GM21381 (cell line): ENCODE measurements around the gene TESMIN.

Source experiments
- ATAC-seq: cut with Tn5 transposase; IDR thresholded peaks from one replicate; pipeline ENCODE4 v1.9.1; 2021; ENCODE audit warnings: mild to moderate bottlenecking, moderate library complexity; ENCODE audit not compliant: unreplicated experiment

Gene TESMIN

DNA sequence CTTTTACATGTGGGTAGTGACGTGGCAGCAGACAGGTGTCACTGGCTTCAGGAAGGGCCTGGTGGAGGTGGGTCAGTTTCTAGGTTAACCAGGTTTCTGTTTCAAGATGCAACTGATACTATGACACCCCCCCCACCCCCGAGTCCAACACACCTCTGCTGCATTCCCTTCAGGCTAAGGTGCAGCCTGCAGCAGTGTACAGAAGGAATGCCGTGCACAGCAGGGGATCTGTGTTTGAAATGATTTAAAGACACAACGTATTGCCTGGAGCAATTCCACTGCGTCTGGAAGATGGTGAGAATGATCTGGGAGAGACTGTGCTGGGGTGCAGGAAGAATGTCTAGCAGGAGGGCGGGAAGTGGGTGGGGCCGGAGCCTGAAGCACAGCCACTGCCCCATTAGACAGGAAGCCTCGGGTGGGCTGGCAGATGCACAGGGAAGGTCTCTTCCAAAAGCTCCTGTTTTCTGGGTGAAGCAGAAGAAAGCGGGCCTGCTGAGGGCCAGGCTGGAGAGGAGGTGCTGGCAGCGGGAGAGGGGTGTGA is 11.9 kb upstream of the TESMIN start:
- ATAC-seq = no peak

DNA sequence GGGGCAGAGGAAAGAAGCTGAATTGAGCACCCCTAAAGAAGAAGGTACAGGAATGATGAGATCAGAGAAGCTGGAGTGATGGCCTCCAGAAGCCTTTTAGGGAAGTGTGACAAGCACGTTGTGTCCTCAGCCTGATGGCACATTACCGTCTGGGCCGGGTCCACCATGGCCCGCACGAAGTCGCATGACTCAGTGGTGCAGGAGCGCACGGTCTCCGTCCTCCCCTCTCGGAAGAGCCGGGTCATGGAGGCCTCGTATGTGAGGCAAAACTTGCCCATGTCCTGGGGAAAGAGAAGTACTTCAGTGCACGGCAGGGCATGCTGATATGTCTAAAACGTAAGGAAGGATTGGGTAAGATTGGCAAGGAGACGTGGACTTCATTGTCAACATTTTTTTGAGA is 11.2 kb upstream of the TESMIN start:
- no peak for ATAC-seq

DNA sequence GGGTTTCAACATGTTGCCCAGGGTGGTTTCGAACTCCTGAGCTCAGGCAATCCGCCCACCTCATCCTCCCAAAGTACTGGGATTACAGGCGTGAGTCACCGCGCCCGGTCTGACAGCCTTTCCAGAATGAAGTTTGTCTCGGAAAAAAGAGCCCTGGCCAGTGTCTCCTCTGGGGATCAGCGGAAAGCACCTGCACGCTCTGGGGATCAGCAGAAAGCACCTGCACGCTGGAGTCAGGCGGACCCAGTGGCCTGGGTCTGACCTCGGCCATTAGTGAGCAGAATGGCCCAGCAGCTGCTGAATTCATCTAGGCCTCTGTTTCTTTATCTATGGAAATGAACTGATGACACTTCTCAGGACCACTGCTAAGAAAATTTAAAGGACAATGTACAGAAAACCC is 10.5 kb upstream of the TESMIN start:
- ATAC-seq = no peak

DNA sequence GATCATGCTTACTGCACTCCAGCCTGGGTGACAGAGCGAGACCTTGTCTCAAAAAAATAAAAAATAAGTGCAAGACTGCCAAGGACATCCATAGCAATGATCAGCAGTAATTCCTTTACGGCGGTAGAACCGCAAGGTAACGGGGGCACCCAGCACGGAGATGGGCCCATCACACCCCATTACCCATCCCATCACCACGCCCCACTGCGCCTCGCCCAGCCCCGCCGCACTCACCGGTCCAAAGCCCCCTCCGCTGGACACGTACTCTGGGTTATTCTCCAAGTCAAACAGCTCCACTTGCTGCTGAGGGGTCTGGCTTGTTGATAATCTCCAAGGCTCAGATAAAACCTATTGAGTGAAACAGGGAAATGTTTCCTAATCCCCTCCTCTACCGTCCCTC is 8.7 kb upstream of the TESMIN start:
- no peak for ATAC-seq

GRCh38 chr11:68757711-68758110 is 6.4 kb upstream of the TESMIN start:
- no peak for ATAC-seq

- no peak for ATAC-seq
Measured at GRCh38 chr11:68756171-68756766, 4.9 kb upstream of the TESMIN start.

DNA sequence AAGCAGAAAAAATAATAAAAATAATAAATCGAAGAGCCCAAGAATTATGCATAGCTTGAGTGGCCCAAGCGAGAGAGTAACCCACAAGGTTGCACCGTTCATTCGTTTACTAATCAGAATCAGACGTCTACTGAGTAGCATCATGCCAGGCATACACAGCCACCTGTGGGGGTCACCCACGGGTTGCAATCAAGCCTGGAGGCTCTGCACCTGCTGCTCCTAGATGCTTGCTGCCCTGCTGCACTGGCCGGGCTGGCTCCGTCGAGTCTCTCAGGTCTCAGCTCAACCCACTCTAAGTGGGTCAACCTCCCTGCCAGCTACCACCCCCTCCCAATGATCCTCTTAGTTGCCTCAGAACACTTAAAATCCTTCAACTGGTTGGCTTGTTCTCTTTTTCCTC is 2.0 kb upstream of the TESMIN start:
- no peak for ATAC-seq

GRCh38 chr11:68751004-68751325 is 355 bp downstream of the TESMIN start:
- no peak for ATAC-seq

- ATAC-seq = no peak
Measured at GRCh38 chr11:68750195-68751003, 921 bp downstream of the TESMIN start.

DNA sequence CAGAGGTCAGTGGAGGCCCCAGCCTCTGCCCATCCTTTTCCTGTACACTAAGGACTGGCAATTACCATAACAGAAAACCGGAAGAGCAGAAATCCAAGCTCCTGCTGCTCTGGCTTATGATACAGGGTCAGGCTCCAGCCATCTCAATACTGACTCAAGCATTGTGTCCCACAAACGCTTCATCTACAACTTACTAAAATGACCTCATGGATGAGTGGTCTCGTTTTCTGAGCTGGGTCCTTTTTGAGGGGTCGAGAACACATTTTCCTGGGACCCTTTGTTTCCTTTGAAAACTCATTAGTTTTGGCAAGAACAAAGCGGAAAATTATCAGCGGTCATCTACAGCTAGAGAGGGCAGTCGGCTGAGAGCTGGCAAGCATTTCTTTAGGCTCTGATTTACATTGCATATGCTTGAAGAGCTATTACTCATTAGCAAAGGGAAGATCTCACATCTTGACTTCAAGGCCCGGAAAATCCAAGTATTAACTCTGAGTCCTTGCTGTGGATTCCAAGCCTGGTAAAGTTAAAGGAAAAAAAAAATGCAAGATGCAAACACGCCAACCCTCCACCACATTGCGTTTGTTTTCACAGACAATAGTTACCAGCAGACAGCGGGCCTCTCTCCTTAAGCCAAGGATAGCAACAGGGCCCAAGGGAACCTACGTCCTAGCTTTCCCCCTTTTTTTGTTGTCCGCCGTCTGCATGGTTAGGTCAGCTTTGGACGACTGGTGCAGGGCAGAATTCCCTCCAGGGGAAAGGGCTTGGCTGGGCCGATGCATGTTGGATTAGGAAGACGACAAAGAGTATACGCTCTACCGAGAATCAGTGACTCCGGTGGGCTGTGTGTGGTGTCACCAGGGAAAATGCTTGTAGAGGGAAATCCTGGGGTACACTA is 1.8 kb downstream of the TESMIN start:
- ATAC-seq = no peak

DNA sequence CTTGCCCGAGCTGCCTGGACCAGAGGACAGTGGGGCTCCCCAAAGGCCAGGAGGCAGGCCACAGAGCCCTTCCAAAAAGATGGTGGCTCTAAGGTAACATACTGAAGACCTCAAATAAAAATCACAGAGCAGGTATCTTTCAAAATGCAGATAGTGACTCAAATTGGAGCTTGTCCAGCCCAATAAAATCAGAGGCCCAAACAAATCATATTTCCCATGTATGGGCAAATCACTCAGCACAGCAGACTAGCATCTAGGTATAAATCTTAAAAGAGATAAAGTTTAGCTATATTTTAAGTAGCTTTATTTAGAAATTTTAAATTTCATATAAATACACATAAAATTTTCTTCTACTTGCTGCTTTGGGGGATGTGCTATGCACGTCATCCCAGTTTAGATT is 3.3 kb downstream of the TESMIN start:
- ATAC-seq = no peak

- no peak for ATAC-seq
Measured at GRCh38 chr11:68743539-68743938, 7.8 kb downstream of the TESMIN start.

- ATAC-seq = no peak
Measured at GRCh38 chr11:68741463-68741862, 9.9 kb downstream of the TESMIN start.

- no peak for ATAC-seq
Measured at GRCh38 chr11:68735646-68736045, 15.7 kb downstream of the TESMIN start.

- no peak for ATAC-seq
Measured at GRCh38 chr11:68735125-68735524, 16.2 kb downstream of the TESMIN start.

GRCh38 chr11:68734111-68734510 is 17.2 kb downstream of the TESMIN start:
- no peak for ATAC-seq

DNA sequence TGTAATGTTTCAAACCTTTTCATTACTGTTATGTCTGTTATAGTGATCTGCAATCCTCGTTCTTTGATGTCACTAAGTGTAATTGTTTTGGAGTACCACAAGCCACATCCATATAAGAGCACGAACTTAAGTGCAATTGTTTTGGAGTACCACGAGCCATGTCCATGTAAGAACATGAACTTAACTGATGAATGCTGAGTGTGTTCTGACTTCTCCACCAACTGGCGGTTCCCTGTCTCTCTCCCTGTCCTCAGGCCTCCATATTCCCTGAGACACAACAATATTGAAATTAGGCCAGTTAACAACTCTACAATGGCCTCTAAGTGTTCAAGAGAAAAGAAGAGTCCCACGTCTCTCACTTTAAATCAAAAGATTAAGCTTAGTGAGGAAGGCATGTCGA is 23.5 kb downstream of the TESMIN start:
- no peak for ATAC-seq

DNA sequence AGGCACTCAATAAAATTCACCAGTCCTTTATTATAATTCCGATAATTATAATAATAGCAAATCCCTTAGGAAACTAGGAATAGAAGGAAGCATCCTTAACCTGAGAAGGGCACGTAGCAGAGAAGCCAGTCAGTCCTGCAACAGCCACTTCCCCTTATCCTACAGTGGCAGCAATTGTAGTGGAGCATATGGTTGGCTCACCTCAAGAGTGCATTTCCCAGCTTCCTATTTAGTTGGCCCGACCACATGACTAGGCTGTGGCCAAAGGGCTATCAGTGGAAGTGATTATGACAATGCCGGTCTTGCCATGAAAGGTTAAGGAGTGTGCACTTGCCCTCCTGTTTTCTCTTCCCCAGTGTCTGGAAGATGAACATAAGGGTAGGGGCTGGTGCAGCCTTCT is 27.0 kb downstream of the TESMIN start:
- no peak for ATAC-seq

GRCh38 chr11:68722143-68722542 is 29.2 kb downstream of the TESMIN start:
- no peak for ATAC-seq

DNA sequence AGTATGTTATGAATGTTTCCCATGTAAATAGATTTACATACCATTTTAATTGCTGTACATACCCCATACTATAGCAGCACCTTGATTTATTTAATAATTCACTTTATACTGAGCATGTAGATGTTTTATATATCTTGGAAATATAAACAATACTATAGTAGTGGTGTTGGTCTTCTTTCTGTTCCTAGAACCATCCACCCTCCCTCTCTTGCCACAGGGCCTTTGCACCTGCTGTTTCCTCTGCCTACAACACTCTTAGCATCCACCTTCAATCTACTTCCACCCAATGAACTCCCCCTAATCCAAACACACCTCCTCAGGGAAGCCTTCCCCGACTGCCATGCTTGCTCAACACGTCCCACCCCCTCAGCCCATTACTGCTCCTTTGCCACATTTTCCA is 30.2 kb downstream of the TESMIN start:
- no peak for ATAC-seq

GRCh38 chr11:68715456-68716122 is 35.7 kb downstream of the TESMIN start:
- no peak for ATAC-seq
